ENCODE results near the gene PIWIL1.
A peak's percentile ranks its signal among the peaks of the same experiment; 100 is the strongest.

Gene PIWIL1

GRCh38 chr12:130374083-130374482 is 36.4 kb downstream of the PIWIL1 start:
- H3K4me3 Mint-ChIP-seq = no peak overlapping the region
- no peaks in the 10 kb centered on the region for H3K27me3 Mint-ChIP-seq (ENCODE audit: low read depth)
- H3K9me3 Mint-ChIP-seq = no peaks in the 10 kb centered on the region
- H3K36me3 Mint-ChIP-seq (ENCODE audit: low read depth) = no peaks in the 10 kb centered on the region
- H3K27ac Mint-ChIP-seq = no peak overlapping the region
- no peaks in the 10 kb centered on the region for H3K4me1 Mint-ChIP-seq (ENCODE audit: low read depth)

DNA sequence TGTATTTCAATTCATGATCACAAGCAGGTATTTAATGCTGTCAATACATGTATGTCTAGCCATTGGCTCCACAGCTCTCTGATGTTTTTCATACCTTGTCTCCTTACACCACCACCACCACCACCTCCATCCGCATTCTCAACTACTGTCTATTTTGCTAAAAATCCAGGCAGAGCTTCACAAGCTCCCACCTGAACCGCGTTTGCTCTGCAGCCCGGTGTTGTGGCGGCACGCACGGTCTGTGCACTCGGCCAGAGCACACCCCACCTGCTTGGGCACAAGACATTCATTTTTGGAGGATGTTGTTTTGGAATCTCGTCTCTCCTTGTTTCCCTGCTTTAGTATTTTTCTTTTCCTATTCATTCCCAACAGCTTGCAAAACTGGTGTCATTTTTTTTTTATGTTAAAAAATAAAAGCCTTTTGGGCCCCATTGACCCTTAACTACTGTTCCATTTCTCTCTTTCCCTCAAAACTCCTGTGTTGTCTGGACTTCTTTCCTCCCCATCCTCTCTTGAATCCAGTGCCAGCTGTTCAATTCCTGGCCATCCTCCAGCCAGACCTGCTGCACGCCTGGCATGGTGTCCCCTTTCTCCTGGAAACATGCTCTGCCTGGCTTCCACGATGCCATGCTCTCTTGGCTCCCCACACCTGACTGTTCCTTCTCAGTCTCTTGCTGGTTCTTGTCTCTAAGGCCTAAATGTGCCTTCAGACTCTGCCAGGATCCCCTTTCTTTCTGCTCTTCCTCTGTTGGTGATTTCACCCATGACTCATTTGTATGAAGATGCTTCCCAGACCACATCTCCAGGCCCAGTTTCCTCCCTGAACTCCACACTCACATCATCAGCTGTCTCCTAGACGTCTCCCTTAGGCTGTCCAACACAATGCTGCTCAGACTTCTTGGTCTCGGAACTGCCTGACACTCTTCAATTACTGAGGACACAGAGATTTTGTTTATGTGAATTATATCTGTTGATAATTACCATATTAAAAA is 37.9 kb downstream of the PIWIL1 start:
- Mint-ChIP-seq H3K27ac (no peak overlapping the region), H3K27me3 (ENCODE audit: low read depth) (no peaks in the 10 kb centered on the region), H3K9me3 (no peaks in the 10 kb centered on the region), H3K36me3 (ENCODE audit: low read depth) (no peaks in the 10 kb centered on the region), H3K4me1 (ENCODE audit: low read depth) (no peaks in the 10 kb centered on the region), H3K4me3 (no peak overlapping the region)

DNA sequence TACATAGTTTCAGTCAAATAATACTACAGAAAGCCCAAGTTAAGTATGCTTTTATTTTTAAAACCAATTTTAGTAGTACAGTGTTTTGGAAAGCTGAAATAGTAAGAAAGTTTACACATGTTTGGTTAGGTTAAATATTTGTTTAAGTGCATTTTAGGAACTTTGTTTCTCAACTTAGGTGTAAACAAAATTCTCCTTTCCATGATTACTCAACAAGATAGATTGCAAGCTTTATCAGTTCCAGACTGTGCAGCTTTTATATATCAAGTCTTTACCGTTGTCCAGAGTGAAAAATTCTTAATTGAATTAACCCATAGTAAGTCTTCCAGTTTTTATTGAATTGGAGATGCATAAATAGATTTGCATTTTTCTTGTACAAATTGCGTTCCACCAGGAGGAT is 45.1 kb downstream of the PIWIL1 start:
- H3K4me3 Mint-ChIP-seq = no peak overlapping the region
- H3K36me3 Mint-ChIP-seq (ENCODE audit: low read depth) = no peaks in the 10 kb centered on the region
- H3K27me3 Mint-ChIP-seq (ENCODE audit: low read depth) = no peaks in the 10 kb centered on the region
- H3K27ac Mint-ChIP-seq = no peak overlapping the region
- H3K4me1 Mint-ChIP-seq (ENCODE audit: low read depth) = no peaks in the 10 kb centered on the region
- H3K9me3 Mint-ChIP-seq = peaks cover 11% of the 10 kb centered on the region

- Mint-ChIP-seq H3K9me3 (peaks cover 21% of the 10 kb centered on the region), H3K4me3 (no peak overlapping the region), H3K27ac (no peak overlapping the region), H3K27me3 (ENCODE audit: low read depth) (no peaks in the 10 kb centered on the region), H3K36me3 (ENCODE audit: low read depth) (peaks cover 2% of the 10 kb centered on the region), H3K4me1 (ENCODE audit: low read depth) (no peaks in the 10 kb centered on the region)
Measured at GRCh38 chr12:130384234-130384633, 46.5 kb downstream of the PIWIL1 start.

DNA sequence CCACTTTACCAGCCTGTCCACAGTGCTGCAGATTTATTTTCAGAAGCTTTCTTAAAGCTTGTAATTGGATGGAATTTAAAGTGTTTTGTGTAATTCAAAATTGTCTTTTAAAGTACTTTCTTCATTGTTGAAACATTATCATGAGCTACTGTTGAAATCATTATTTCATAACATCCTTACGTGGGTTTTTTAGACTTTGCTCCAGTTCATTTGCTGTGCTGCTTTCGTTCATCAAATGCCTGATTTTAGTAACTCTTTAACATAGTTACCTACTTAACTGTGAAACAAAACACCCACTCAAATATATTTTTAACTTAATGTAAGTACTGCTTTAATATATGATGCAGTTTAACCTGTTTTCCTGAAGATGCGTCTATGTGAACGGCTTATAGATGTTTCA is 47.5 kb downstream of the PIWIL1 start:
- Mint-ChIP-seq H3K27ac (no peak overlapping the region), H3K27me3 (ENCODE audit: low read depth) (no peaks in the 10 kb centered on the region), H3K9me3 (peaks cover 25% of the 10 kb centered on the region), H3K4me3 (no peak overlapping the region), H3K36me3 (ENCODE audit: low read depth) (peaks cover 2% of the 10 kb centered on the region), H3K4me1 (ENCODE audit: low read depth) (no peaks in the 10 kb centered on the region)

- Mint-ChIP-seq H3K27ac (no peak overlapping the region), H3K36me3 (ENCODE audit: low read depth) (peaks cover 2% of the 10 kb centered on the region), H3K4me1 (ENCODE audit: low read depth) (peaks cover 6% of the 10 kb centered on the region), H3K27me3 (ENCODE audit: low read depth) (peaks cover 5% of the 10 kb centered on the region), H3K9me3 (peaks cover 18% of the 10 kb centered on the region), H3K4me3 (no peak overlapping the region)
Measured at GRCh38 chr12:130391186-130391585, 53.5 kb downstream of the PIWIL1 start.

DNA sequence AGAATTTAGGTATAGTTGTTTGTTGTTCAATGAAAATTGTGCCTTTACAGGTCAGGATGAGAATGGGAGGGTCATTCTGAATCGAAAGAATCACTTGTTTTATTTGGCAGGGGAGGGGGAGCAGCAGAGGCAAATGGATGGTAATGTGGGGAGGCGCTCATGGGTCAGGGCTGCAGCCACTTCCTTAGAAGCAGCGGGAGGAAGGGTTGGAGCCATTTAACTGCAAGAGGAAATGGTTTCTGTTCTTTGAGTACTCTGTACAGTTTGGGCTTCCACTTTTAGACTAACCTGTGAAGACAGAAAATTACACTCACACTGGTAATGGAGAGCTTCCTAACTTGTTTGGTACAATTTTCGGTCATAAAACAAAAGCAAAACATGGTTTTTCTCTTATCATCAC is 57.2 kb downstream of the PIWIL1 start:
- Mint-ChIP-seq H3K4me3 (peak overlapping the region; percentile 38), H3K27me3 (ENCODE audit: low read depth) (peaks cover 5% of the 10 kb centered on the region), H3K9me3 (no peaks in the 10 kb centered on the region), H3K4me1 (ENCODE audit: low read depth) (peaks cover 6% of the 10 kb centered on the region), H3K27ac (no peak overlapping the region), H3K36me3 (ENCODE audit: low read depth) (no peaks in the 10 kb centered on the region)

GRCh38 chr12:130396667-130397066 is 59.0 kb downstream of the PIWIL1 start:
- Mint-ChIP-seq H3K36me3 (ENCODE audit: low read depth) (no peaks in the 10 kb centered on the region), H3K4me3 (no peak overlapping the region)

DNA sequence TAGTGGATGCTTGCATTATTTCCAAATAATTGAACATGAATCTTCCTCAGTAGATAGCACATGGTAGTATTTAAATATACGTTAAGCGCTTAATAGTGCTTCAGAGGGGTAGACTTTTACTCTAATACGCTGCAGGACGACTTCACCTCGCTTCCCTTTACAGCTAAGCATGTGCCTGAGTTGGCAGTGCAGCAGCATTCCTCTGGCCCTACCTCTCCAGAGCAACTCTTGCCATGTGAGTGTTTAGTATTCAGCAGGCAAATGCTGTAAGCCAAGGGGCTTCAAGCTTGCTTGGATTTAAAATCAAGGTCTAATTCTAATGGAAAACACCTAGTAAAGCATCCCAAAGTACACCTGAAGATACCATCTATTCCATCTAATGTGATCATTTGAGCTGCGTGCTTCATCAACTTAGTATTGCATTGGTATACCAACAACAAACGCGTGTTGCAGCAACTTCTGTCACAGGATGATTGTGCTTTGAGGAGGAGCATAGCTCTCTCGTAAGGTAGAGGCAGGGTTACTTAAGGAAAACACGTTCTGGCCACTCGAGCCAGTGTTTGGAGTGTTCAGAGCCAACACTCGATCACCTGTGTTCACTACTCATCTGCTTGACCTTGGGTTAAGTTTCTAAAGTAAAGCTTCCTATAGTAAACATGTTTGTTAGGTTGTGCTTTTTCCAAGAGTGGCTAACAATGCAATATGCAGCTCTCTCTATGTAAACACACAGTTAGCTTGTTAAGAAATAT is 60.6 kb downstream of the PIWIL1 start:
- Mint-ChIP-seq H3K36me3 (ENCODE audit: low read depth) (no peaks in the 10 kb centered on the region), H3K27me3 (ENCODE audit: low read depth) (peaks cover 8% of the 10 kb centered on the region), H3K4me3 (no peak overlapping the region), H3K9me3 (no peaks in the 10 kb centered on the region), H3K4me1 (ENCODE audit: low read depth) (peaks cover 6% of the 10 kb centered on the region), H3K27ac (no peak overlapping the region)

More at GRCh38 chr12:130396667-130397066, 59.0 kb downstream of the PIWIL1 start:
- H3K27ac Mint-ChIP-seq = no peak overlapping the region
- peaks cover 6% of the 10 kb centered on the region for H3K4me1 Mint-ChIP-seq (ENCODE audit: low read depth)
- H3K9me3 Mint-ChIP-seq = no peaks in the 10 kb centered on the region
- H3K27me3 Mint-ChIP-seq (ENCODE audit: low read depth) = peaks cover 5% of the 10 kb centered on the region

- H3K9me3 Mint-ChIP-seq = no peaks in the 10 kb centered on the region
Measured at GRCh38 chr12:130401703-130402102, 64.0 kb downstream of the PIWIL1 start.

GRCh38 chr12:130405332-130405731 is 67.6 kb downstream of the PIWIL1 start:
- H3K9me3 Mint-ChIP-seq = no peaks in the 10 kb centered on the region
- H3K27me3 Mint-ChIP-seq (ENCODE audit: low read depth) = peaks cover 4% of the 10 kb centered on the region
- H3K4me3 Mint-ChIP-seq = no peak overlapping the region
- H3K27ac Mint-ChIP-seq = no peak overlapping the region
- no peaks in the 10 kb centered on the region for H3K4me1 Mint-ChIP-seq (ENCODE audit: low read depth)
- H3K36me3 Mint-ChIP-seq (ENCODE audit: low read depth) = no peaks in the 10 kb centered on the region

More at GRCh38 chr12:130401703-130402102, 64.0 kb downstream of the PIWIL1 start:
- Mint-ChIP-seq H3K36me3 (ENCODE audit: low read depth) (no peaks in the 10 kb centered on the region), H3K4me3 (no peak overlapping the region), H3K27me3 (ENCODE audit: low read depth) (peaks cover 4% of the 10 kb centered on the region), H3K4me1 (ENCODE audit: low read depth) (no peaks in the 10 kb centered on the region), H3K27ac (no peak overlapping the region)

DNA sequence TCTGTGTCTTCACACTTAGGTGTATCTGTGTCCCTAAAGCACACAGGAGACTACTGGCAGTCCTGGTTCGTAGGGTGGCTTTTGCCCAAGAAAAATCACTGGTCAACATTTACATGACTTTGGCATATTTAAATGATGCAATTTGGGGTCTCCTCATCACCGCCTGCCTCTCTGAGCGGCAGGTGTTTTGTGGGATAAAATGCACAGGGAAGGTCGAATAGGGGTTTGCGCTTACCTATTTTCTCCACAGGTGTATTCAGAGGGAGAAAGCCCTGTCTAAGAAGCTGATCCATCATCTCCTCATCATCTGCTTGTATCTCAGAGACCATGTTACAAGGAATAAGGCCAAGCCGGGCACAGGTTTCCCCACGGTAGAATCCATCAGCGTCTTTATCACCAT is 74.7 kb downstream of the PIWIL1 start:
- H3K9me3 Mint-ChIP-seq = no peaks in the 10 kb centered on the region
- H3K36me3 Mint-ChIP-seq (ENCODE audit: low read depth) = no peaks in the 10 kb centered on the region
- no peak overlapping the region for H3K4me3 Mint-ChIP-seq
- no peaks in the 10 kb centered on the region for H3K4me1 Mint-ChIP-seq (ENCODE audit: low read depth)
- H3K27me3 Mint-ChIP-seq (ENCODE audit: low read depth) = no peaks in the 10 kb centered on the region
- H3K27ac Mint-ChIP-seq = no peak overlapping the region

GRCh38 chr12:130413909-130414308 is 76.2 kb downstream of the PIWIL1 start:
- H3K27ac Mint-ChIP-seq = peak overlapping the region; percentile 20
- no peaks in the 10 kb centered on the region for H3K36me3 Mint-ChIP-seq (ENCODE audit: low read depth)
- H3K4me3 Mint-ChIP-seq = no peak overlapping the region
- H3K4me1 Mint-ChIP-seq (ENCODE audit: low read depth) = no peaks in the 10 kb centered on the region
- no peaks in the 10 kb centered on the region for H3K9me3 Mint-ChIP-seq
- H3K27me3 Mint-ChIP-seq (ENCODE audit: low read depth) = no peaks in the 10 kb centered on the region

DNA sequence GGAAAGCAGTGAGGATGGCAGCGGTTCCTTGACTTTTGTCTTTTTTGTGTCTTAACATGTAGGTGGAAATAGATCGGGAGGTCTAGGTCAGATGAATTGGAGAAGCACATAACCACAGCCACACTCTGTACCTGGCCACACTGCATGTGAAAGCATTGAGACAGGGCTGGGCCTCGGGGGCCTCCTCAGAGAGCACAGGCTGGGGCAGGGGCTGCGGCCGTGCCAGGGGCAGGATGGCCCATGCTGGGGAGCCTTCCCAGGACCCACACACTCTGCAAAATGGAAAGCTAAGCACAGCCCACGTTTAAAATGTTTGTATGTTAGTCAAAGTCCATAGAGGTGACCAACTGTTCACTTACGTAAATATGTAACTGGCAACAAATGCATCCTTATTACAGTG is 76.7 kb downstream of the PIWIL1 start:
- H3K4me3 Mint-ChIP-seq = no peak overlapping the region
- H3K36me3 Mint-ChIP-seq (ENCODE audit: low read depth) = no peaks in the 10 kb centered on the region
- H3K27me3 Mint-ChIP-seq (ENCODE audit: low read depth) = no peaks in the 10 kb centered on the region
- no peaks in the 10 kb centered on the region for H3K9me3 Mint-ChIP-seq
- H3K4me1 Mint-ChIP-seq (ENCODE audit: low read depth) = no peaks in the 10 kb centered on the region
- no peak overlapping the region for H3K27ac Mint-ChIP-seq

DNA sequence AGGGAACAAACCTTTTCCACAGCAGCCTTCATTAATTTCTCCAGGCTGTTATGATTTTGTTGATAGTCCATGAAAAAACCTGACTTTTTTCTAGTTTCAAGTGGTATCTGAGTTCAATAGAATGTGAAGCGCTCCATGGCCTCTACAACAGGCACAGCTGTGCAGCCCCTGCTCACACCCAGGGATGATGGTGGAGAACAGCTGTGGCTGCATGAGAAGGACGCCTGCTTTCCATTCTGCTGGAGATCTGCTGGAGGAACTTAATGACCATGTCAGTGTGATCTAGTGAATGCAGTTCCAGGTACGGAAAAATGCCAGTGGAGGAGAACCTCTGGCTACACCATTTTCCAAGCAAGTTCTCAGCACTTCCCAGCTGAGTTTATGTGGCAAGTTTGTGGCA is 80.6 kb downstream of the PIWIL1 start:
- Mint-ChIP-seq H3K4me3 (no peak overlapping the region), H3K36me3 (ENCODE audit: low read depth) (no peaks in the 10 kb centered on the region), H3K9me3 (no peaks in the 10 kb centered on the region), H3K4me1 (ENCODE audit: low read depth) (no peaks in the 10 kb centered on the region), H3K27me3 (ENCODE audit: low read depth) (no peaks in the 10 kb centered on the region), H3K27ac (no peak overlapping the region)
